ENCODE results near the gene TUBGCP5.

Gene TUBGCP5

DNA sequence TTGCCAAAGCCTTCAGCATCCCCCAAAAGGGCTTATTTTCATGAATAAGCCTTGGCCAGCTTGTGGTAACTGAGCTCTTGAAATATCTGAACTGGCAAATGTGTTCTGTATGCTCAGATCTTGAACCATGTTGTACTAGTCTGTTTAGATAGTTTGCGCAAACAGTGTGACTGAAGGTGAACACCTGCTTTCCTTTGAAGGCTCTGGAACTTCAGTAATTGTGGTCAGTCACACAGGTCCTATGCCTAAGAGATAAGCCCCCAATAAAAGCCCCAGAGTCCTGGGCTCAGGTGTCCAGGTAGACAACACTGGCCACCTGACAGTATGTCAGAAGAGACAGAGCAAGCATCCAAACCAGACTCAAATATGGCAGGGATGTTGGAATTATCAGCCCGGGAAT lies 5.4 kb downstream of the TUBGCP5 start:
- Histone ChIP-seq H3K9me3 (ENCODE audit: control insufficient read depth, insufficient read depth, low read length) (no peaks in the 10 kb centered on the region), H3K4me3 (ENCODE audit: low read length) (no peak overlapping the region), H3F3A (ENCODE audit: control insufficient read depth, insufficient read depth) (no peaks in the 10 kb centered on the region), H3K79me2 (ENCODE audit: control insufficient read depth, low read length) (peaks cover 39% of the 10 kb centered on the region), H3K36me3 (ENCODE audit: control insufficient read depth, low read length) (peaks cover 74% of the 10 kb centered on the region), H3K9me2 (replicated peaks; ENCODE audit: control insufficient read depth, low read length) (no peaks in the 10 kb centered on the region), H4K20me1 (ENCODE audit: control insufficient read depth, insufficient read depth, low read depth, low read length) (peaks cover 4% of the 10 kb centered on the region; the same call in 1 of the 2 replicates), H3K4me2 (ENCODE audit: low read length) (no peak overlapping the region), H3K27ac (ENCODE audit: low read depth, low read length) (no peak overlapping the region), H3K27me3 (ENCODE audit: control insufficient read depth, low read length) (no peaks in the 10 kb centered on the region), H3K4me1 (ENCODE audit: control insufficient read depth, low read length) (peaks cover 24% of the 10 kb centered on the region)
- TF ChIP-seq, protein P1, sequence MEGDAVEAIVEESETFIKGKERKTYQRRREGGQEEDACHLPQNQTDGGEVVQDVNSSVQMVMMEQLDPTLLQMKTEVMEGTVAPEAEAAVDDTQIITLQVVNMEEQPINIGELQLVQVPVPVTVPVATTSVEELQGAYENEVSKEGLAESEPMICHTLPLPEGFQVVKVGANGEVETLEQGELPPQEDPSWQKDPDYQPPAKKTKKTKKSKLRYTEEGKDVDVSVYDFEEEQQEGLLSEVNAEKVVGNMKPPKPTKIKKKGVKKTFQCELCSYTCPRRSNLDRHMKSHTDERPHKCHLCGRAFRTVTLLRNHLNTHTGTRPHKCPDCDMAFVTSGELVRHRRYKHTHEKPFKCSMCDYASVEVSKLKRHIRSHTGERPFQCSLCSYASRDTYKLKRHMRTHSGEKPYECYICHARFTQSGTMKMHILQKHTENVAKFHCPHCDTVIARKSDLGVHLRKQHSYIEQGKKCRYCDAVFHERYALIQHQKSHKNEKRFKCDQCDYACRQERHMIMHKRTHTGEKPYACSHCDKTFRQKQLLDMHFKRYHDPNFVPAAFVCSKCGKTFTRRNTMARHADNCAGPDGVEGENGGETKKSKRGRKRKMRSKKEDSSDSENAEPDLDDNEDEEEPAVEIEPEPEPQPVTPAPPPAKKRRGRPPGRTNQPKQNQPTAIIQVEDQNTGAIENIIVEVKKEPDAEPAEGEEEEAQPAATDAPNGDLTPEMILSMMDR (IDR thresholded peaks at IDR 0.05; ENCODE audit: low read depth, low read length, poor library complexity, severe bottlenecking) = no peak
- no peak for TF ChIP-seq EZH2phosphoT487 (IDR thresholded peaks at IDR 0.05; ENCODE audit: borderline replicate concordance, low read length)

DNA sequence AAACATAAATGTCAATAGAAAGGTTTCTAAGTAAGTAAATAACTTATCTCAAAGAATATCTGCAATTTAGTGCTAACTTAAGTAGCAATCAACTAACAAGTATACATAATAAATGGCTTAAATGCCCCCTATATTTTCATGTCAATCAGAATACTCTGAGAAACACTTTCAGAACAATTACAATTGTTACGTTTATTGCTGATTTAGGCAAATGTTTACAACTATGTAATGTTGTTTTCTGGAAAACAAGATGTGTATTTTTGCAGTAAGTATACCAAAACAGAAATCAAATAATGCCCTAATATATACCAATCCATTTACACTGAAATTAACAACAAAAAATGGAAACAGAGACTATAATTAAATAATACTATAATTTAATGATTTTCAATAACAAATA lies 13.2 kb downstream of the TUBGCP5 start:
- peaks cover 91% of the 10 kb centered on the region for H3K36me3 ChIP-seq (ENCODE audit: control insufficient read depth, low read length)

DNA sequence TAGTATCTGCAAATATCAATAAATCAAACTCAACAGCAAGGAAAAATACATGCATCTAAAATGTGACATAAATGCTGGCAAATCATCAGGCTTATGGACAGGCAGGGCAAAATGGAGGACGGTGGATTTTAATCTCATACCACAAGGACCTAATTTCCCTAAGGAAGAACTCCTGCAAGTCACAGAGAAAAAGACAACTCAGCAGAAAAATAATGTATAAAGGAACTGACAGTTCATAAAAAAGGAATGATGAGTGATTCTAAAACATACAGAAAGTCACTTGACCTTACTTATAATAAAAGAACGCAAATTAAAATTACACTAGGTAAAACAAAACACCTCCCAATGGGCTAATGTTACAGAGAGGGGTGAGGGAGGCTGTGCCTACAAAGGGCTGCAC lies 17.2 kb downstream of the TUBGCP5 start:
- Histone ChIP-seq H3K27ac (ENCODE audit: low read depth, low read length) (no peak overlapping the region), H3K4me2 (ENCODE audit: low read length) (no peak overlapping the region), H3K27me3 (ENCODE audit: control insufficient read depth, low read length) (no peaks in the 10 kb centered on the region), H3K9me3 (ENCODE audit: control insufficient read depth, insufficient read depth, low read length) (no peaks in the 10 kb centered on the region), H3K4me1 (ENCODE audit: control insufficient read depth, low read length) (no peaks in the 10 kb centered on the region), H4K20me1 (ENCODE audit: control insufficient read depth, insufficient read depth, low read depth, low read length) (no peaks in the 10 kb centered on the region), H3K79me2 (ENCODE audit: control insufficient read depth, low read length) (no peaks in the 10 kb centered on the region), H3K9me2 (replicated peaks; ENCODE audit: control insufficient read depth, low read length) (no peaks in the 10 kb centered on the region), H3K36me3 (ENCODE audit: control insufficient read depth, low read length) (peaks cover 86% of the 10 kb centered on the region), H3F3A (ENCODE audit: control insufficient read depth, insufficient read depth) (no peaks in the 10 kb centered on the region), H3K4me3 (ENCODE audit: low read length) (no peak overlapping the region)
- TF ChIP-seq EZH2phosphoT487 (IDR thresholded peaks at IDR 0.05; ENCODE audit: borderline replicate concordance, low read length) = no peak
- TF ChIP-seq, protein P1 (IDR thresholded peaks at IDR 0.05; ENCODE audit: low read depth, low read length, poor library complexity, severe bottlenecking) = no peak

More for the DNA sequence above, 13.2 kb downstream of the TUBGCP5 start:
- Histone ChIP-seq H3K9me2 (replicated peaks; ENCODE audit: control insufficient read depth, low read length) (no peaks in the 10 kb centered on the region), H3K4me2 (ENCODE audit: low read length) (no peak overlapping the region), H3K27ac (ENCODE audit: low read depth, low read length) (no peak overlapping the region), H3K79me2 (ENCODE audit: control insufficient read depth, low read length) (no peaks in the 10 kb centered on the region), H3K4me3 (ENCODE audit: low read length) (no peak overlapping the region), H3F3A (ENCODE audit: control insufficient read depth, insufficient read depth) (no peaks in the 10 kb centered on the region), H4K20me1 (ENCODE audit: control insufficient read depth, insufficient read depth, low read depth, low read length) (no peaks in the 10 kb centered on the region), H3K4me1 (ENCODE audit: control insufficient read depth, low read length) (no peaks in the 10 kb centered on the region), H3K9me3 (ENCODE audit: control insufficient read depth, insufficient read depth, low read length) (no peaks in the 10 kb centered on the region), H3K27me3 (ENCODE audit: control insufficient read depth, low read length) (no peaks in the 10 kb centered on the region)
- TF ChIP-seq, protein P1 (IDR thresholded peaks at IDR 0.05; ENCODE audit: low read depth, low read length, poor library complexity, severe bottlenecking) = no peak
- TF ChIP-seq EZH2phosphoT487 (IDR thresholded peaks at IDR 0.05; ENCODE audit: borderline replicate concordance, low read length) = no peak

All from DOHH2 (cell line).